Right lobe of liver (tissue), 4 donors: ENCODE data around the gene TPPP2.

ENCODE experiments used
- POLR2A ChIP-seq: fragments of 450-650 bp; IDR thresholded peaks from one replicate; pipeline ENCODE4 v1.6.1; 2017; ENCODE audit warnings: antibody characterized with exemption, mild to moderate bottlenecking
- TF ChIP-seq, protein P1 (sequence below), 4 donors: fragments of 200-600 bp in 3 of 4; fragments of 450-650 bp in 1 of 4; IDR thresholded peaks; one replicate each; pipeline versions ENCODE4 v1.5.1 to v1.8.0; 2016 to 2022; ENCODE audit warnings: antibody characterized with exemption in 4 of 4, mild to moderate bottlenecking in 2 of 4
- donor health status: DM: no; HTN: no; CAD: no.
- donor health status: DM: no; HTN: no; CAD: no.
- donor health status: DM: no; HTN: yes; CAD: no.

DNA sequence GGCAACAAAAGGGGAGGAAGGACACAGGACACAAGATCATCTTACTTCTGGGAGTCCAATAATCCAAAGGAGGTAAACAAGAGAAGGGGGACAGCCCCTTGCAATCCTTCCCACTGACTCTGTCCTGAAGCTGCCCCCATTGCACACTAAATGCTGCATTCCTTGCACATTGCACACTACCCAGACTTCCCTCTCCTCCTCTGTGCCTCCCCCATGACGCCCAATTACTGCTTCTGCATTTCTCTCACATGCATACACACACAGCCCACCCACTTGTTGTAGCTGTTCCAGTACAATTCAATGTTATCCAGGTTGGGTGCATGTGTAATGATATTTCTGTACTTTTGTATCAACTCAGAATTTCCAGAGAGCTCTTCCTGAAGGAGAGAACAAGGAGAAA is 10.7 kb upstream of the TPPP2 start:
- TF ChIP-seq, protein P1, sequence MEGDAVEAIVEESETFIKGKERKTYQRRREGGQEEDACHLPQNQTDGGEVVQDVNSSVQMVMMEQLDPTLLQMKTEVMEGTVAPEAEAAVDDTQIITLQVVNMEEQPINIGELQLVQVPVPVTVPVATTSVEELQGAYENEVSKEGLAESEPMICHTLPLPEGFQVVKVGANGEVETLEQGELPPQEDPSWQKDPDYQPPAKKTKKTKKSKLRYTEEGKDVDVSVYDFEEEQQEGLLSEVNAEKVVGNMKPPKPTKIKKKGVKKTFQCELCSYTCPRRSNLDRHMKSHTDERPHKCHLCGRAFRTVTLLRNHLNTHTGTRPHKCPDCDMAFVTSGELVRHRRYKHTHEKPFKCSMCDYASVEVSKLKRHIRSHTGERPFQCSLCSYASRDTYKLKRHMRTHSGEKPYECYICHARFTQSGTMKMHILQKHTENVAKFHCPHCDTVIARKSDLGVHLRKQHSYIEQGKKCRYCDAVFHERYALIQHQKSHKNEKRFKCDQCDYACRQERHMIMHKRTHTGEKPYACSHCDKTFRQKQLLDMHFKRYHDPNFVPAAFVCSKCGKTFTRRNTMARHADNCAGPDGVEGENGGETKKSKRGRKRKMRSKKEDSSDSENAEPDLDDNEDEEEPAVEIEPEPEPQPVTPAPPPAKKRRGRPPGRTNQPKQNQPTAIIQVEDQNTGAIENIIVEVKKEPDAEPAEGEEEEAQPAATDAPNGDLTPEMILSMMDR (IDR thresholded peaks at IDR 0.05): no peak
- no peak for TF ChIP-seq POLR2A
